Esophagus (tissue), 2 donors: ENCODE results near the gene KCNH5. TPM values are rescaled to one million over a fixed set of nuclear protein-coding genes. Genes with fewer than 3 reads are reported as not detected.

Source experiments
- H3K27ac ChIP-seq, 2 donors: one replicate each; pipeline ENCODE4 v1.5.1; 2013; ENCODE audit warnings: low read depth in 2 of 2, mild to moderate bottlenecking in 2 of 2, inconsistent platforms in 1 of 2, low read length in 1 of 2, moderate library complexity in 1 of 2
- H3K27me3 ChIP-seq, 2 donors: one replicate each; pipeline ENCODE4 v1.6.1; 2013; ENCODE audit warnings: low read length in 2 of 2, control low read depth in 1 of 2, mild to moderate bottlenecking in 1 of 2; ENCODE audit not compliant: insufficient read depth in 2 of 2, control insufficient read depth in 1 of 2
- H3K36me3 ChIP-seq, 2 donors: one replicate each; pipeline ENCODE4 v1.6.1; 2013; ENCODE audit warnings: low read length in 1 of 2; ENCODE audit not compliant: control insufficient read depth in 2 of 2, insufficient read depth in 2 of 2
- H3K4me1 ChIP-seq, 2 donors: one replicate each; pipeline ENCODE4 v1.6.1; 2013; ENCODE audit warnings: low read length in 1 of 2; ENCODE audit not compliant: control insufficient read depth in 2 of 2, insufficient read depth in 2 of 2
- H3K4me3 ChIP-seq, 2 donors: one replicate each; pipeline ENCODE4 v1.5.1; 2013; ENCODE audit warnings: low read length in 2 of 2, mild to moderate bottlenecking in 2 of 2, low read depth in 1 of 2, moderate library complexity in 1 of 2
- H3K9me3 ChIP-seq, 2 donors: one replicate each; pipeline ENCODE4 v1.6.1; 2013; ENCODE audit warnings: mild to moderate bottlenecking in 2 of 2, low read depth in 1 of 2, low read length in 1 of 2, moderate library complexity in 1 of 2; ENCODE audit not compliant: control insufficient read depth in 2 of 2, insufficient read depth in 1 of 2
- WGBS, 2 donors: extraction: QIAGEN DNeasy Blood & Tissue Kit; methylation state at CpG; one replicate each; pipeline ENCODE4 v1.1.7; 2013; 5-methylcytosine and 5-hydroxymethylcytosine counted together
- polyA plus RNA-seq, 2 donors: library from polyadenylated mRNA; stranded (reverse); fragments of 200-250 nt; gene quantifications; one replicate each; pipeline ENCODE4 v1.2.3, GENCODE V29; 2013
- donor health status: healthy with polysubstance abuse.
- donor health status: Bipolar disorder and iron deficiency.

The KCNH5 gene
- polyA plus RNA-seq, 2 donors: not detected

- Histone ChIP-seq H3K36me3 (no peaks in the 10 kb centered on the region), H3K4me3 (no peak overlapping the region)
- 37 to 41% methylated on average over 4 of the region's 4 CpGs for WGBS, 2 donors
Measured at GRCh38 chr14:62691647-62692489, 353.4 kb downstream of the KCNH5 start.

GRCh38 chr14:62689733-62690132 lies 355.5 kb downstream of the KCNH5 start:
- no peaks in the 10 kb centered on the region for H3K27me3 ChIP-seq
- WGBS, 2 donors: 68 to 84% methylated on average over 1 of the region's 1 CpG
- H3K9me3 ChIP-seq: no peaks in the 10 kb centered on the region
- H3K4me1 ChIP-seq: no peaks in the 10 kb centered on the region
- H3K4me3 ChIP-seq: no peak overlapping the region
- H3K27ac ChIP-seq: no peak overlapping the region
- H3K36me3 ChIP-seq: no peaks in the 10 kb centered on the region

More at GRCh38 chr14:62691647-62692489, 353.4 kb downstream of the KCNH5 start:
- H3K4me1 ChIP-seq: no peaks in the 10 kb centered on the region
- peak overlapping the region; percentile 57 to 73 for H3K27ac ChIP-seq
- H3K27me3 ChIP-seq: no peaks in the 10 kb centered on the region
- H3K9me3 ChIP-seq: no peaks in the 10 kb centered on the region

GRCh38 chr14:62687818-62688217 lies 357.4 kb downstream of the KCNH5 start:
- H3K4me1 ChIP-seq: no peaks in the 10 kb centered on the region
- no peak overlapping the region for H3K27ac ChIP-seq
- H3K4me3 ChIP-seq: no peak overlapping the region
- no peaks in the 10 kb centered on the region for H3K36me3 ChIP-seq
- no peaks in the 10 kb centered on the region for H3K27me3 ChIP-seq
- 90 to 92% methylated on average over 2 of the region's 2 CpGs for WGBS, 2 donors
- no peaks in the 10 kb centered on the region for H3K9me3 ChIP-seq

GRCh38 chr14:62684376-62684775 lies 360.9 kb downstream of the KCNH5 start:
- Histone ChIP-seq H3K9me3 (no peaks in the 10 kb centered on the region), H3K4me3 (no peak overlapping the region)
- 75 to 81% methylated on average over 2 of the region's 2 CpGs for WGBS, 2 donors

GRCh38 chr14:62682208-62682607 lies 363.1 kb downstream of the KCNH5 start:
- Histone ChIP-seq H3K4me1 (no peaks in the 10 kb centered on the region), H3K27ac (no peak overlapping the region), H3K9me3 (no peaks in the 10 kb centered on the region), H3K4me3 (no peak overlapping the region), H3K36me3 (no peaks in the 10 kb centered on the region), H3K27me3 (no peaks in the 10 kb centered on the region)
- WGBS, 2 donors: 85 to 92% methylated on average over 7 of the region's 7 CpGs

More at GRCh38 chr14:62684376-62684775, 360.9 kb downstream of the KCNH5 start:
- no peaks in the 10 kb centered on the region for H3K36me3 ChIP-seq
- no peaks in the 10 kb centered on the region for H3K27me3 ChIP-seq
- no peak overlapping the region for H3K27ac ChIP-seq
- H3K4me1 ChIP-seq: no peaks in the 10 kb centered on the region

- no peaks in the 10 kb centered on the region for H3K4me1 ChIP-seq
- H3K9me3 ChIP-seq: no peaks in the 10 kb centered on the region
- no peak overlapping the region for H3K27ac ChIP-seq
- WGBS, 2 donors: 45 to 46% methylated on average over 4 of the region's 4 CpGs
- H3K36me3 ChIP-seq: no peaks in the 10 kb centered on the region
- no peak overlapping the region for H3K4me3 ChIP-seq
- no peaks in the 10 kb centered on the region for H3K27me3 ChIP-seq
Measured at GRCh38 chr14:62674563-62675237, 370.6 kb downstream of the KCNH5 start.

- no peaks in the 10 kb centered on the region for H3K9me3 ChIP-seq
- no peaks in the 10 kb centered on the region for H3K27me3 ChIP-seq
- no peak overlapping the region for H3K27ac ChIP-seq
- WGBS, 2 donors: 85 to 86% methylated on average over 4 of the region's 4 CpGs
- no peaks in the 10 kb centered on the region for H3K36me3 ChIP-seq
- no peaks in the 10 kb centered on the region for H3K4me1 ChIP-seq
- H3K4me3 ChIP-seq: no peak overlapping the region
Measured at GRCh38 chr14:62673014-62673755, 372.1 kb downstream of the KCNH5 start.

- Histone ChIP-seq H3K4me1 (no peaks in the 10 kb centered on the region), H3K36me3 (no peaks in the 10 kb centered on the region), H3K27ac (no peak overlapping the region), H3K9me3 (no peaks in the 10 kb centered on the region), H3K4me3 (no peak overlapping the region), H3K27me3 (no peaks in the 10 kb centered on the region)
- WGBS, 2 donors: 52 to 58% methylated on average over 2 of the region's 2 CpGs
Measured at GRCh38 chr14:62670526-62670925, 374.7 kb downstream of the KCNH5 start.

GRCh38 chr14:62667421-62667914 lies 377.8 kb downstream of the KCNH5 start:
- Histone ChIP-seq H3K4me3 (no peak overlapping the region), H3K36me3 (no peaks in the 10 kb centered on the region), H3K9me3 (no peaks in the 10 kb centered on the region), H3K4me1 (no peaks in the 10 kb centered on the region), H3K27ac (no peak overlapping the region), H3K27me3 (no peaks in the 10 kb centered on the region)
- WGBS, 2 donors: 78 to 83% methylated on average over 4 of the region's 4 CpGs
